ENCODE measurements around the gene PPP1R1C.

- TF ChIP-seq EP300 (IDR thresholded peaks at IDR 0.05) = no peak
- TF ChIP-seq CTCF (IDR thresholded peaks at IDR 0.05) = no peak
These were observed 143.4 kb downstream of the PPP1R1C start for GRCh38 chr2:182128821-182129707.
